H1 (cell line): Measurements from ENCODE around the gene EPB41L3. TPM values are rescaled to one million over a fixed set of nuclear protein-coding genes. Genes with fewer than 3 reads are reported as not detected.

Experiments
- CTCF ChIA-PET: fragments of 300-600 bp; sonication (Branson Sonifier 250); formaldehyde crosslinking; loops from one replicate; lab custom pipeline; 2021; ENCODE audit not compliant: partially characterized antibody; lab: Charles Lee
- POLR2A ChIA-PET: fragments of 300-600 bp; sonication (Branson Sonifier 250); formaldehyde crosslinking; loops from one replicate; lab custom pipeline; 2021; ENCODE audit warnings: inconsistent platforms; ENCODE audit not compliant: partially characterized antibody; lab: Charles Lee
- DNase-seq, 2 experiments: peaks; one replicate each; pipeline versions ENCODE4 v3.0.0 to v3.0.0-alpha.2; 2010 to 2022; ENCODE audit warnings: low spot score in 2 of 2, low read depth in 1 of 2, mixed read lengths in 1 of 2
- FAIRE-seq: peaks from 2 replicates; lab custom pipeline; 2011; peaks lifted over from hg19 to GRCh38; lab: Jason Lieb, UNC
- H2AFZ ChIP-seq: 2 replicates; pipeline ENCODE4 v1.8.1; 2012; ENCODE audit warnings: low read length, inconsistent platforms
- H2AK5ac ChIP-seq: 2 replicates; pipeline ENCODE4 v1.6.1; 2013; ENCODE audit warnings: low read depth, low read length
- H2BK120ac ChIP-seq: replicated peaks from 2 replicates; pipeline ENCODE3; 2013; ENCODE audit warnings: low read depth, low read length, inconsistent platforms
- H2BK12ac ChIP-seq: 2 replicates; pipeline ENCODE4 v1.6.1; 2013; ENCODE audit warnings: low read depth, low read length
- H2BK15ac ChIP-seq: 2 replicates; pipeline ENCODE4 v1.6.1; 2013; ENCODE audit warnings: low read length
- H2BK20ac ChIP-seq: 2 replicates; pipeline ENCODE4 v1.6.1; 2013; ENCODE audit warnings: low read length
- H2BK5ac ChIP-seq: 2 replicates; pipeline ENCODE4 v1.6.1; 2013; ENCODE audit warnings: low read depth, low read length
- H3K14ac ChIP-seq: 2 replicates; pipeline ENCODE4 v1.6.1; 2013; ENCODE audit warnings: inconsistent platforms; ENCODE audit not compliant: insufficient read length
- H3K18ac ChIP-seq: 2 replicates; pipeline ENCODE4 v1.6.1; 2013; ENCODE audit warnings: low read length; ENCODE audit errors: extremely low read depth
- H3K23ac ChIP-seq: 2 replicates; pipeline ENCODE4 v1.6.1; 2013; ENCODE audit warnings: inconsistent platforms; ENCODE audit not compliant: insufficient read length
- H3K23me2 ChIP-seq: 2 replicates; pipeline ENCODE4 v1.6.1; 2013; ENCODE audit warnings: low read depth, low read length
- H3K27ac ChIP-seq: 2 replicates; pipeline ENCODE4 v1.6.1; 2011; ENCODE audit warnings: low read depth, low read length, inconsistent platforms
- H3K27me3 ChIP-seq, 4 experiments: replicated peaks in 1 of 4; 1 replicate in 1 of 4; 2 replicates in 3 of 4; pipeline versions ENCODE4 v1.6.1 to v1.8.1; 2011 to 2013; ENCODE audit warnings: low read length in 3 of 4, mild to moderate bottlenecking in 3 of 4, inconsistent platforms in 2 of 4, mixed read lengths in 2 of 4, moderate library complexity in 1 of 4; ENCODE audit not compliant: control insufficient read depth in 3 of 4, insufficient read depth in 3 of 4; ENCODE audit errors: extremely low read depth in 1 of 4
- H3K36me3 ChIP-seq, 4 experiments: 2 replicates each; pipeline versions ENCODE4 v1.6.1 to v1.8.1; 2011 to 2013; ENCODE audit warnings: mild to moderate bottlenecking in 4 of 4, low read length in 3 of 4, moderate library complexity in 2 of 4, control low read depth in 1 of 4, inconsistent platforms in 1 of 4; ENCODE audit not compliant: insufficient read depth in 4 of 4, control insufficient read depth in 2 of 4
- H3K4ac ChIP-seq: replicated peaks from 2 replicates; pipeline ENCODE3; 2013; ENCODE audit warnings: low read length, low read depth, mixed read lengths, inconsistent platforms; ENCODE audit not compliant: insufficient read length
- H3K4me1 ChIP-seq, 4 experiments: replicated peaks in 1 of 4; 1 replicate in 1 of 4; 2 replicates in 3 of 4; pipeline versions ENCODE4 v1.6.1 to v1.8.1; 2011 to 2013; ENCODE audit warnings: low read length in 3 of 4, inconsistent platforms in 2 of 4, mixed read lengths in 1 of 4; ENCODE audit not compliant: insufficient read depth in 4 of 4, control insufficient read depth in 3 of 4
- H3K4me2 ChIP-seq, 2 experiments: 2 replicates each; pipeline versions ENCODE4 v1.6.1 to v1.8.1; 2011 to 2013; ENCODE audit warnings: low read depth in 2 of 2, low read length in 2 of 2, control low read depth in 1 of 2, inconsistent platforms in 1 of 2, mild to moderate bottlenecking in 1 of 2; ENCODE audit not compliant: insufficient read depth in 1 of 2
- H3K4me3 ChIP-seq, 4 experiments: fragments of 200-600, 300-600 bp in 1 of 4; sonication (generic), shearing (Covaris generic), sonication (Bioruptor Twin) in 1 of 4; 2 replicates each; pipeline versions ENCODE4 v1.5.1 to v1.8.1; 2011 to 2016; ENCODE audit warnings: low read length in 4 of 4, low read depth in 3 of 4, control low read depth in 2 of 4, inconsistent platforms in 2 of 4, mild to moderate bottlenecking in 2 of 4, mixed read lengths in 1 of 4, moderate library complexity in 1 of 4; ENCODE audit not compliant: insufficient read depth in 2 of 4; ENCODE audit errors: extremely low read depth in 1 of 4
- H3K56ac ChIP-seq: replicated peaks from 2 replicates; pipeline ENCODE3; 2013; ENCODE audit warnings: low read depth, mild to moderate bottlenecking, mixed read lengths, low read length, inconsistent platforms; ENCODE audit not compliant: insufficient read length
- H3K79me1 ChIP-seq: 2 replicates; pipeline ENCODE4 v1.6.1; 2013; ENCODE audit warnings: low read depth, low read length, control low read depth
- H3K79me2 ChIP-seq, 2 experiments: 2 replicates each; pipeline versions ENCODE4 v1.6.1 to v1.8.1; 2012 to 2013; ENCODE audit warnings: low read length in 2 of 2, mild to moderate bottlenecking in 2 of 2, inconsistent platforms in 1 of 2; ENCODE audit not compliant: insufficient read depth in 2 of 2, control insufficient read depth in 1 of 2
- H3K9ac ChIP-seq, 4 experiments: replicated peaks in 1 of 4; 1 replicate in 1 of 4; 2 replicates in 3 of 4; pipeline versions ENCODE4 v1.6.1 to v1.8.1; 2011 to 2013; ENCODE audit warnings: low read depth in 3 of 4, low read length in 3 of 4, control low read depth in 2 of 4, mild to moderate bottlenecking in 2 of 4, moderate library complexity in 2 of 4, inconsistent platforms in 1 of 4; ENCODE audit errors: extremely low read depth in 1 of 4
- H3K9me3 ChIP-seq, 2 experiments: 2 replicates each; pipeline versions ENCODE4 v1.6.1 to v1.8.1; 2012 to 2013; ENCODE audit warnings: mild to moderate bottlenecking in 2 of 2, moderate library complexity in 2 of 2, control low read depth in 1 of 2, inconsistent platforms in 1 of 2, low read depth in 1 of 2, low read length in 1 of 2, mixed read lengths in 1 of 2; ENCODE audit not compliant: insufficient read depth in 2 of 2
- H4K20me1 ChIP-seq, 2 experiments: replicated peaks in 1 of 2; 2 replicates each; pipeline versions ENCODE3 to v1.8.1; 2011 to 2013; ENCODE audit warnings: inconsistent platforms in 2 of 2, low read length in 2 of 2, mild to moderate bottlenecking in 1 of 2; ENCODE audit not compliant: insufficient read depth in 2 of 2, control insufficient read depth in 1 of 2
- H4K5ac ChIP-seq: 2 replicates; pipeline ENCODE4 v1.6.1; 2013; ENCODE audit warnings: low read length, low read depth, mixed read lengths, inconsistent platforms; ENCODE audit not compliant: insufficient read length
- H4K8ac ChIP-seq: 2 replicates; pipeline ENCODE4 v1.8.0; 2013; ENCODE audit warnings: mild to moderate bottlenecking, moderate library complexity, low read length, inconsistent platforms; ENCODE audit not compliant: insufficient read depth; ENCODE audit errors: extremely low read depth
- H4K91ac ChIP-seq: replicated peaks from 2 replicates; pipeline ENCODE3; 2013; ENCODE audit warnings: low read length, mixed read lengths, inconsistent platforms; ENCODE audit not compliant: insufficient read length
- CEBPB ChIP-seq: IDR thresholded peaks from 2 replicates; pipeline ENCODE4 v1.6.1; 2012; ENCODE audit warnings: low read depth, low read length
- NRF1 ChIP-seq: IDR thresholded peaks from 2 replicates; pipeline ENCODE4 v1.6.1; 2011; ENCODE audit warnings: mild to moderate bottlenecking, low read depth, low read length, improper control_type of control experiment
- WGBS, 2 experiments: shearing (Covaris generic) in 1 of 2; methylation state at CpG; one replicate each; pipeline versions ENCODE4 v1.1.6 to v1.1.7; 2013 to 2015; ENCODE audit warnings: low lambda C conversion rate in 2 of 2, mixed read lengths in 2 of 2, inconsistent platforms in 1 of 2, low coverage in 1 of 2, missing lambda C conversion rate in 1 of 2; ENCODE audit not compliant: insufficient replicate concordance in 2 of 2, insufficient coverage in 1 of 2, insufficient read length in 1 of 2; ENCODE audit errors: extremely low coverage in 1 of 2, missing lambda C conversion rate in 1 of 2; 5-methylcytosine and 5-hydroxymethylcytosine counted together
- polyA plus RNA-seq, 7 experiments: library from polyadenylated mRNA; depleted of rRNA in 3 of 7; stranded (reverse) in 5 of 7; unstranded in 2 of 7; fragments of >200 nt in 5 of 7; fragments of 200-250 nt in 2 of 7; gene quantifications; 1 replicate in 5 of 7; 2 replicates in 1 of 7; 4 replicates in 1 of 7; pipeline versions ENCODE4 v1.2.1 to v1.2.3, GENCODE V29; 2011 to 2013; ENCODE audit warnings: missing spikeins in 2 of 7, mixed read lengths in 2 of 7
- total RNA-seq: library from RNA; stranded (reverse); fragmentation: NEBNext Ultra II Directional; extraction: Animal tissue kit (Norgen Biotek cat#: 25700); gene quantifications from 2 replicates; pipeline ENCODE4 v1.2.1, GENCODE V29; 2021

The EPB41L3 gene
- total and polyA plus RNA-seq, 2 of the 8 experiments (the other 6 are each of a cell fraction or from before 2014, with no cell fraction given) = 7.9 to 16.1 TPM

- Histone ChIP-seq H2AK5ac (no peak overlapping the region), H3K4ac (no peak overlapping the region), H2BK12ac (no peak overlapping the region), H3K18ac (no peak overlapping the region), H4K91ac (no peak overlapping the region), H4K8ac (no peak overlapping the region), H3K4me1 (no peaks in the 10 kb centered on the region), H3K79me2 (no peaks in the 10 kb centered on the region), H3K4me2 (no peak overlapping the region), H3K9me3 (no peaks in the 10 kb centered on the region), H3K9ac (no peak overlapping the region), H4K5ac (no peak overlapping the region), H3K23ac (no peak overlapping the region), H2BK20ac (no peak overlapping the region), H2AFZ (no peak overlapping the region), H2BK120ac (no peak overlapping the region), H2BK5ac (no peak overlapping the region), H3K4me3 (no peak overlapping the region), H3K36me3 (no peaks in the 10 kb centered on the region), H3K14ac (no peak overlapping the region), H3K27ac (no peak overlapping the region), H3K23me2 (no peaks in the 10 kb centered on the region), H3K56ac (no peak overlapping the region), H2BK15ac (no peak overlapping the region), H3K27me3 (no peaks in the 10 kb centered on the region), H3K79me1 (no peaks in the 10 kb centered on the region), H4K20me1 (no peaks in the 10 kb centered on the region)
- 83% methylated on average over 6 of the region's 7 CpGs; no CpG with 5 or more reads in 1 of the 2 experiments for WGBS, 2 experiments
- TF ChIP-seq CEBPB (peak; percentile 35; the same call in 1 of the 2 replicates), NRF1 (no peak)
- FAIRE-seq = no peak
- no peak for DNase-seq
- CTCF ChIA-PET = interaction anchor here (0.8 to 1.6 kb wide), 4 partner anchors 10 to 86 kb away, joined by 3 to 6 read pairs (median 4); no protein-coding TSS in a partner anchor
- POLR2A ChIA-PET = interaction anchor here (0.6 kb wide), 1 partner anchor 9 kb away, joined by 3 read pairs; no protein-coding TSS in a partner anchor
Observed at GRCh38 chr18:5447442-5447841, 96.4 kb downstream of the EPB41L3 start.
